ENCODE measurements around the gene RBP5.

The RBP5 gene

GRCh38 chr12:7093892-7094291 lies 34.8 kb downstream of the RBP5 start:
- 93% methylated on average over 10 of the region's 10 CpGs for WGBS
- peaks cover 0 to 5% of the 10 kb centered on the region in 2 experiments for H3K27me3 ChIP-seq (ENCODE audit: control insufficient read depth in 1 of 2, insufficient read depth in 1 of 2, low read length in 2 of 2)
- no peak overlapping the region for H3K23ac ChIP-seq (ENCODE audit: low read length in 2 of 2)
- H2BK5ac ChIP-seq (ENCODE audit: low read depth, low read length, poor library complexity, severe bottlenecking) = no peak overlapping the region
- no peak overlapping the region for H2AK5ac ChIP-seq (ENCODE audit: low read length, severe bottlenecking)
- H3K14ac ChIP-seq (ENCODE audit: low read length in 2 of 2) = no peak overlapping the region
- peaks cover 8% of the 10 kb centered on the region for H3K4me1 ChIP-seq (ENCODE audit: control insufficient read depth, insufficient read depth, low read depth, low read length)
- H2BK120ac ChIP-seq (ENCODE audit: low read depth, low read length) = no peak overlapping the region
- no peak overlapping the region for H3K4me2 ChIP-seq (ENCODE audit: low read length, poor library complexity, severe bottlenecking)
- no peak overlapping the region for H3K27ac ChIP-seq (ENCODE audit: low read length, poor library complexity, severe bottlenecking)
- H2BK12ac ChIP-seq (ENCODE audit: low read length in 2 of 2) = no peak overlapping the region
- H3K4ac ChIP-seq (ENCODE audit: low read depth in 1 of 2, low read length in 2 of 2) = peak overlapping the region in 1 of 2 experiments; percentile 16
- H2AFZ ChIP-seq (ENCODE audit: low read depth, low read length) = no peak overlapping the region
- H3K18ac ChIP-seq (ENCODE audit: low read depth in 1 of 2, low read length in 2 of 2) = peak overlapping the region in 1 of 2 experiments; percentile 6
- H3K9ac ChIP-seq (ENCODE audit: low read length) = peak overlapping the region; percentile 93
- H3K4me3 ChIP-seq (ENCODE audit: insufficient read depth in 1 of 2, low read depth in 1 of 2, low read length in 2 of 2) = peak overlapping the region in 1 of 2 experiments; percentile 32
- H3K36me3 ChIP-seq (ENCODE audit: control insufficient read depth in 1 of 2, insufficient read depth in 2 of 2, low read depth in 1 of 2, low read length in 2 of 2) = peaks cover 10 to 36% of the 10 kb centered on the region in 2 experiments
- H3K79me1 ChIP-seq (replicated peaks; ENCODE audit: low read length, poor library complexity, severe bottlenecking) = no peaks in the 10 kb centered on the region
- H2BK15ac ChIP-seq (ENCODE audit: low read depth, poor library complexity, severe bottlenecking) = no peak overlapping the region
- no peaks in the 10 kb centered on the region for H3K9me3 ChIP-seq (ENCODE audit: control insufficient read depth, low read length)
- DNase-seq = no peak
- no peak overlapping the region for H4K8ac ChIP-seq (ENCODE audit: low read length)
- no peak overlapping the region for H4K91ac ChIP-seq (ENCODE audit: low read length)

GRCh38 chr12:7093486-7093885 lies 35.2 kb downstream of the RBP5 start:
- Histone ChIP-seq H3K27me3 (ENCODE audit: control insufficient read depth in 1 of 2, insufficient read depth in 1 of 2, low read length in 2 of 2) (peaks cover 0 to 5% of the 10 kb centered on the region in 2 experiments), H3K4me2 (ENCODE audit: low read length, poor library complexity, severe bottlenecking) (no peak overlapping the region), H4K91ac (ENCODE audit: low read length) (no peak overlapping the region), H2BK5ac (ENCODE audit: low read depth, low read length, poor library complexity, severe bottlenecking) (no peak overlapping the region), H3K27ac (ENCODE audit: low read length, poor library complexity, severe bottlenecking) (no peak overlapping the region), H2BK120ac (ENCODE audit: low read depth, low read length) (no peak overlapping the region), H3K79me1 (replicated peaks; ENCODE audit: low read length, poor library complexity, severe bottlenecking) (no peaks in the 10 kb centered on the region), H3K9me3 (ENCODE audit: control insufficient read depth, low read length) (no peaks in the 10 kb centered on the region), H2AFZ (ENCODE audit: low read depth, low read length) (no peak overlapping the region), H4K8ac (ENCODE audit: low read length) (no peak overlapping the region), H3K4ac (ENCODE audit: low read depth in 1 of 2, low read length in 2 of 2) (no peak overlapping the region), H2AK5ac (ENCODE audit: low read length, severe bottlenecking) (no peak overlapping the region), H3K4me3 (ENCODE audit: insufficient read depth in 1 of 2, low read depth in 1 of 2, low read length in 2 of 2) (peak overlapping the region in 1 of 2 experiments; percentile 32), H2BK15ac (ENCODE audit: low read depth, poor library complexity, severe bottlenecking) (no peak overlapping the region), H3K36me3 (ENCODE audit: control insufficient read depth in 1 of 2, insufficient read depth in 2 of 2, low read depth in 1 of 2, low read length in 2 of 2) (peaks cover 10 to 37% of the 10 kb centered on the region in 2 experiments), H3K9ac (ENCODE audit: low read length) (peak overlapping the region; percentile 93), H3K18ac (ENCODE audit: low read depth in 1 of 2, low read length in 2 of 2) (no peak overlapping the region), H3K14ac (ENCODE audit: low read length in 2 of 2) (no peak overlapping the region), H3K4me1 (ENCODE audit: control insufficient read depth, insufficient read depth, low read depth, low read length) (peaks cover 8% of the 10 kb centered on the region), H3K23ac (ENCODE audit: low read length in 2 of 2) (no peak overlapping the region), H2BK12ac (ENCODE audit: low read length in 2 of 2) (no peak overlapping the region)
- WGBS = 82% methylated on average over 5 of the region's 5 CpGs
- DNase-seq = no peak

DNA sequence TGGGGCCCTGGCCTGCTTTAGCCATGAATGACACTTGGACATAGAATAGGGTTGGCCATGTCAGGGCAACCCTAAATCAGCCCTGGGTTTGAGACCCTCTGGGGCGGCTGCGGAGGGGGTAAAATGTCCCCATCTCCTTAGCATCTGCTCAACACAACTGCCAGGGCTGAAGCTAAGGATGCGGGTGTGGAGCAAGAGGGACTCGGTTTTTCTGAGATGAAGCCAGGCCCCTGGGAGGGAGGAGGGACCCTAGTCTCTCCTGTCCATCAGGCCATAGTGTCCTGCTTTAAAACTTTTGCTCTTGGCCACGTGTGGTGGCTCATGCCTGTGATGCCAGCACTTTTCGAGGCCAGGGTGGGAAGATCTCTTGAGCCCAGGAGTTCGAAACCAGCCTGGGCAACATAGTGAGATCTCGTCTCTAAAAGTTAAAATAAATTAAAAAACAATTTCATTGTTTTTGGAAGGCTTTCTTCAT lies 35.7 kb downstream of the RBP5 start:
- peak overlapping the region; percentile 93 for H3K9ac ChIP-seq (ENCODE audit: low read length)
- no peak overlapping the region for H3K27ac ChIP-seq (ENCODE audit: low read length, poor library complexity, severe bottlenecking)
- peak overlapping the region; percentile 73 to 75 for H3K4ac ChIP-seq (ENCODE audit: low read depth in 1 of 2, low read length in 2 of 2)
- no peaks in the 10 kb centered on the region for H3K9me3 ChIP-seq (ENCODE audit: control insufficient read depth, low read length)
- no peaks in the 10 kb centered on the region for H3K79me1 ChIP-seq (replicated peaks; ENCODE audit: low read length, poor library complexity, severe bottlenecking)
- H2BK12ac ChIP-seq (ENCODE audit: low read length in 2 of 2) = peak overlapping the region; percentile 44 to 89
- H4K8ac ChIP-seq (ENCODE audit: low read length) = peak overlapping the region; percentile 47
- no peak overlapping the region for H2BK5ac ChIP-seq (ENCODE audit: low read depth, low read length, poor library complexity, severe bottlenecking)
- peak overlapping the region; percentile 81 for H4K91ac ChIP-seq (ENCODE audit: low read length)
- DNase-seq = no peak
- H2AFZ ChIP-seq (ENCODE audit: low read depth, low read length) = no peak overlapping the region
- H3K4me1 ChIP-seq (ENCODE audit: control insufficient read depth, insufficient read depth, low read depth, low read length) = peaks cover 8% of the 10 kb centered on the region
- no peak overlapping the region for H2BK120ac ChIP-seq (ENCODE audit: low read depth, low read length)
- peak overlapping the region; percentile 15 for H2BK15ac ChIP-seq (ENCODE audit: low read depth, poor library complexity, severe bottlenecking)
- peaks cover 0 to 5% of the 10 kb centered on the region in 2 experiments for H3K27me3 ChIP-seq (ENCODE audit: control insufficient read depth in 1 of 2, insufficient read depth in 1 of 2, low read length in 2 of 2)
- H2AK5ac ChIP-seq (ENCODE audit: low read length, severe bottlenecking) = no peak overlapping the region
- peak overlapping the region; percentile 68 to 69 for H3K18ac ChIP-seq (ENCODE audit: low read depth in 1 of 2, low read length in 2 of 2)
- 82% methylated on average over 7 of the region's 8 CpGs for WGBS
- peaks cover 10 to 38% of the 10 kb centered on the region in 2 experiments for H3K36me3 ChIP-seq (ENCODE audit: control insufficient read depth in 1 of 2, insufficient read depth in 2 of 2, low read depth in 1 of 2, low read length in 2 of 2)
- no peak overlapping the region for H3K23ac ChIP-seq (ENCODE audit: low read length in 2 of 2)
- no peak overlapping the region for H3K4me2 ChIP-seq (ENCODE audit: low read length, poor library complexity, severe bottlenecking)
- peak overlapping the region in 1 of 2 experiments; percentile 92 for H3K4me3 ChIP-seq (ENCODE audit: insufficient read depth in 1 of 2, low read depth in 1 of 2, low read length in 2 of 2)
- H3K14ac ChIP-seq (ENCODE audit: low read length in 2 of 2) = no peak overlapping the region

GRCh38 chr12:7092229-7092985 lies 36.3 kb downstream of the RBP5 start, which contains the start of gene C1R:
Gene C1R (minus strand): TSS chr12:7092445. CDS start chr12:7092388, 57 bp downstream.
- peaks cover 8% of the 10 kb centered on the region for H3K4me1 ChIP-seq (ENCODE audit: control insufficient read depth, insufficient read depth, low read depth, low read length)

More at GRCh38 chr12:7092229-7092985, 36.3 kb downstream of the RBP5 start, which contains the start of gene C1R:
- Histone ChIP-seq H2AFZ (ENCODE audit: low read depth, low read length) (peak within 1 kb of the TSS; percentile 48), H3K36me3 (ENCODE audit: control insufficient read depth in 1 of 2, insufficient read depth in 2 of 2, low read depth in 1 of 2, low read length in 2 of 2) (peaks cover 6 to 40% of the 10 kb centered on the region in 2 experiments), H2BK15ac (ENCODE audit: low read depth, poor library complexity, severe bottlenecking) (peak within 1 kb of the TSS; percentile 94), H3K9me3 (ENCODE audit: control insufficient read depth, low read length) (no peaks in the 10 kb centered on the region), H2AK5ac (ENCODE audit: low read length, severe bottlenecking) (peak within 1 kb of the TSS; percentile 50), H3K27ac (ENCODE audit: low read length, poor library complexity, severe bottlenecking) (no peak within 1 kb of the TSS), H3K4me3 (ENCODE audit: insufficient read depth in 1 of 2, low read depth in 1 of 2, low read length in 2 of 2) (peak within 1 kb of the TSS in 1 of 2 experiments; percentile 92), H3K23ac (ENCODE audit: low read length in 2 of 2) (no peak within 1 kb of the TSS), H3K27me3 (ENCODE audit: control insufficient read depth in 1 of 2, insufficient read depth in 1 of 2, low read length in 2 of 2) (peaks cover 0 to 5% of the 10 kb centered on the region in 2 experiments), H2BK5ac (ENCODE audit: low read depth, low read length, poor library complexity, severe bottlenecking) (no peak within 1 kb of the TSS), H4K91ac (ENCODE audit: low read length) (peak within 1 kb of the TSS; percentile 94), H2BK120ac (ENCODE audit: low read depth, low read length) (peak within 1 kb of the TSS; percentile 7), H4K8ac (ENCODE audit: low read length) (peak within 1 kb of the TSS; percentile 47), H3K79me1 (replicated peaks; ENCODE audit: low read length, poor library complexity, severe bottlenecking) (no peaks in the 10 kb centered on the region), H2BK12ac (ENCODE audit: low read length in 2 of 2) (peak within 1 kb of the TSS; percentile 75 to 93), H3K4me2 (ENCODE audit: low read length, poor library complexity, severe bottlenecking) (peak within 1 kb of the TSS; percentile 48), H3K4ac (ENCODE audit: low read depth in 1 of 2, low read length in 2 of 2) (peak within 1 kb of the TSS; percentile 75 to 80), H3K14ac (ENCODE audit: low read length in 2 of 2) (peak within 1 kb of the TSS in 1 of 2 experiments; percentile 84), H3K18ac (ENCODE audit: low read depth in 1 of 2, low read length in 2 of 2) (peak within 1 kb of the TSS; percentile 68 to 87), H3K9ac (ENCODE audit: low read length) (peak within 1 kb of the TSS; percentile 93)
- 27% methylated on average over 13 of the region's 16 CpGs for WGBS
- peak; percentile 89 for DNase-seq

All from mesenchymal stem cell (in vitro differentiated cells and primary cell).